Erythroblast (primary cell): ENCODE results near the gene HGS.

Experiments used
- GATA1 ChIP-seq: IDR thresholded peaks from 2 replicates; pipeline ENCODE4 v1.6.1; 2011; ENCODE audit warnings: low read depth, mild to moderate bottlenecking, control low read depth, low read length, moderate library complexity
- POLR2A ChIP-seq: IDR thresholded peaks from 2 replicates; pipeline ENCODE4 v1.6.1; 2011; ENCODE audit warnings: mild to moderate bottlenecking, low read length

DNA sequence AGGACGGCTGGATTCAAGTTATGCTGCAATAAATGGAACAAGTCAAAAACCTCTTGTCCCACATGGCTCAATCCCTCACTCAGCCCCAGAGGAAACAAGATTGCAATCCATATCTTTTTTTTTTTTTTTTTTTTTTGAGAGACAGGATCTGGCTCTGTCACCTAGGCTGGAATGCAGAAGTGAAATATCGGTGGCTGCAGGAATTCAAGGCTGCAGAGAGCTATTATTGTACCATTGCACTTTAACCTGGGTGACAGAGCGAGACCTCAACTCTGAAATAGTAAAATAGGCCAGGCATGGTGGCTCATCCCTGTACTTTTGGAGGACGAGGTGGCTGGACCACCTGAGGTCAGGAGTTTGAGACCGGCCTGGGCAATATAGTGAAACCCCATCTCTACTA lies 24.8 kb upstream of the HGS start:
- no peak for TF ChIP-seq POLR2A
- no peak for TF ChIP-seq GATA1
